Measurements from ENCODE around the gene HACL1. TPM values are rescaled to one million over a fixed set of nuclear protein-coding genes. Genes with fewer than 3 reads are reported as not detected.
A peak's percentile ranks its signal among the peaks of the same experiment; 100 is the strongest.
"Not testable (repeated sequence)": the region's sequence is repeated elsewhere in the genome, so short reads cannot be mapped to it uniquely, and the experiment has no call there.

The HACL1 gene
- total RNA-seq, 2 donors from 2014 or later = 12.3 to 13.2 TPM

- DNase-seq (ENCODE audit: low spot score) = no peak
- H3K4me3 ChIP-seq = no peak overlapping the region
- H3K4me1 ChIP-seq = no peaks in the 10 kb centered on the region
- no peaks in the 10 kb centered on the region for H3K27me3 ChIP-seq
- H3K36me3 ChIP-seq = no peaks in the 10 kb centered on the region
- H3K27ac ChIP-seq = no peak overlapping the region
- H3K9me3 ChIP-seq = peaks cover 0 to 22% of the 10 kb centered on the region in 2 donors
- TF ChIP-seq, protein P1, sequence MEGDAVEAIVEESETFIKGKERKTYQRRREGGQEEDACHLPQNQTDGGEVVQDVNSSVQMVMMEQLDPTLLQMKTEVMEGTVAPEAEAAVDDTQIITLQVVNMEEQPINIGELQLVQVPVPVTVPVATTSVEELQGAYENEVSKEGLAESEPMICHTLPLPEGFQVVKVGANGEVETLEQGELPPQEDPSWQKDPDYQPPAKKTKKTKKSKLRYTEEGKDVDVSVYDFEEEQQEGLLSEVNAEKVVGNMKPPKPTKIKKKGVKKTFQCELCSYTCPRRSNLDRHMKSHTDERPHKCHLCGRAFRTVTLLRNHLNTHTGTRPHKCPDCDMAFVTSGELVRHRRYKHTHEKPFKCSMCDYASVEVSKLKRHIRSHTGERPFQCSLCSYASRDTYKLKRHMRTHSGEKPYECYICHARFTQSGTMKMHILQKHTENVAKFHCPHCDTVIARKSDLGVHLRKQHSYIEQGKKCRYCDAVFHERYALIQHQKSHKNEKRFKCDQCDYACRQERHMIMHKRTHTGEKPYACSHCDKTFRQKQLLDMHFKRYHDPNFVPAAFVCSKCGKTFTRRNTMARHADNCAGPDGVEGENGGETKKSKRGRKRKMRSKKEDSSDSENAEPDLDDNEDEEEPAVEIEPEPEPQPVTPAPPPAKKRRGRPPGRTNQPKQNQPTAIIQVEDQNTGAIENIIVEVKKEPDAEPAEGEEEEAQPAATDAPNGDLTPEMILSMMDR (IDR thresholded peaks at IDR 0.05) = no peak
Measured at GRCh38 chr3:15623535-15624440, 22.4 kb upstream of the HACL1 start.

GRCh38 chr3:15619659-15620464, 18.5 kb upstream of the HACL1 start:
- not testable (repeated sequence) for DNase-seq (ENCODE audit: low spot score); H3K27ac ChIP-seq; H3K4me3 ChIP-seq; H3K27me3 ChIP-seq; H3K4me1 ChIP-seq; H3K36me3 ChIP-seq
- peaks cover 0 to 22% of the 10 kb centered on the region in 2 donors for H3K9me3 ChIP-seq

DNA sequence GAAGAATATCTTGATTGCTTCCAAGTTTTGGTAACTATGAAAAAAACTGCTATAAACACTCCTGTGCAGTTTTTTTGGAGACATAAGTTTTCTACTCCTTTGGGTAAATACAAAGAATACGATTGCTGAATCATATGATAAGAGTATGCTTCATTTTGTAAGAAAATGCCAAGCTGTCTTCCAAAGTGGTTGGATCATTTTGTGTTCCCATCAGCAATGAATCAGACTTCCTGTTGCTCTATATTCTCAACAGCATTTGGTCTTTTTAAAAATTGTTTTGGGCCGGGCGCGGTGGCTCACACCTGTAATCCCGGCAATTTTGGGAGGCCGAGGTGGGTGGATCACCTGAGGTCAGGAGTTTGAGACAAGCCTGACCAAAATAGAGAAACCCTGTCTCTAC, 14.7 kb upstream of the HACL1 start:
- Histone ChIP-seq H3K4me3 (no peak overlapping the region), H3K36me3 (no peaks in the 10 kb centered on the region), H3K27ac (no peak overlapping the region), H3K4me1 (peaks cover 0 to 6% of the 10 kb centered on the region in 2 donors), H3K9me3 (peaks cover 0 to 20% of the 10 kb centered on the region in 2 donors), H3K27me3 (no peaks in the 10 kb centered on the region)
- TF ChIP-seq, protein P1 (IDR thresholded peaks at IDR 0.05) = no peak
- no peak for DNase-seq (ENCODE audit: low spot score)

GRCh38 chr3:15614958-15615357, 13.6 kb upstream of the HACL1 start:
- no peak for DNase-seq (ENCODE audit: low spot score)
- Histone ChIP-seq H3K36me3 (no peaks in the 10 kb centered on the region), H3K4me1 (peaks cover 0 to 15% of the 10 kb centered on the region in 2 donors), H3K27me3 (no peaks in the 10 kb centered on the region), H3K27ac (no peak overlapping the region), H3K4me3 (no peak overlapping the region), H3K9me3 (peaks cover 0 to 9% of the 10 kb centered on the region in 2 donors)
- TF ChIP-seq, protein P1 (IDR thresholded peaks at IDR 0.05) = no peak

DNA sequence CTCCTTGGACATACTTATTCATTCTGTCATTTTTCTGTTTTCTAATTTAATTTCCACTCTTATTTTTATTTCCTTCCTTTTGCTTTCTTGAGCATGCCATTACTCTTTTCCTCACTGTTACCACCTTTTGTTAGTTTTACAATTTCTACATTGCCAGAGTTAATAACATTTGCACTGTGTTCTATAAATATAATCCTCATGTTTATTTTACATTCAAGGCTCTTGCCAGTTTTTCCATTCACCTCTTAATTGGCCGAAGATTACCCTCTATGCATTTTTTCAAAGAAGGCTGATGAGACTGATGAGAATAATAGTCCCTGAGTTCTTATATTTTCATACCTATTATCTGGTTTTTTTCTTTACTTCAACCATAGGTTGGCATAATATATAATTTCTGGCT, 10.6 kb upstream of the HACL1 start:
- Histone ChIP-seq H3K4me3 (no peak overlapping the region), H3K27me3 (no peaks in the 10 kb centered on the region), H3K4me1 (peaks cover 0 to 15% of the 10 kb centered on the region in 2 donors), H3K36me3 (no peaks in the 10 kb centered on the region), H3K9me3 (no peaks in the 10 kb centered on the region), H3K27ac (no peak overlapping the region)
- DNase-seq (ENCODE audit: low spot score) = no peak
- TF ChIP-seq, protein P1 (IDR thresholded peaks at IDR 0.05) = no peak

DNA sequence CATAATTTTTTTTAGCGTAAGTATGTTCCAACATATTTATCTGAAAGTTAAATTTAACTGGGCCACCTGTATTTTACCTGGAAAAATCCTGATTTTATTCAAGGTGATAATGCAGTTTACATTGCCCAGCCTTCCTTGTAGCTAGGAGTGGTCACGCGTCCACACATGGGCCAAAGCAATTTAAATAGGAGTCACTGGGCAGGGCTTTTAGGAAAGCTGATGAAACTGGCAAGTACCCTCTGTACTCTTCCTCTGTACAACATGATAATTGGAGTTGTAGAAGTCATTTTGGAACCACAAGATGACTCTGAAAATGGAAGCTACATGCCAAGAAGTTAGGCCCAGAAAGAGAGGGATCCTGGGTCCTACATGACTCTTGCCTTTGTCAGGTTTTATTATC, 9.6 kb upstream of the HACL1 start:
- Histone ChIP-seq H3K27ac (peak overlapping the region in 1 of 2 donors; percentile 37), H3K4me3 (no peak overlapping the region), H3K9me3 (no peaks in the 10 kb centered on the region), H3K27me3 (no peaks in the 10 kb centered on the region), H3K4me1 (peaks cover 0 to 15% of the 10 kb centered on the region in 2 donors), H3K36me3 (no peaks in the 10 kb centered on the region)
- TF ChIP-seq, protein P1 (IDR thresholded peaks at IDR 0.05) = no peak
- no peak for DNase-seq (ENCODE audit: low spot score)

All from right atrium auricular region (tissue), 2 donors.